Fibroblast of peridontal ligament (primary cell): ENCODE measurements around the gene ZNF217.
"Not testable (repeated sequence)": the region's sequence is repeated elsewhere in the genome, so short reads cannot be mapped to it uniquely, and the experiment has no call there.

Experiments used
- DNase-seq: peaks from one replicate; pipeline ENCODE4 v3.0.0-alpha.2; 2010; ENCODE audit errors: extremely low read depth

ZNF217 gene

GRCh38 chr20:53532654-53533312, 60.9 kb downstream of the ZNF217 start:
- not testable (repeated sequence) for DNase-seq

- no peak for DNase-seq
Measured at GRCh38 chr20:53530440-53530839, 63.2 kb downstream of the ZNF217 start.

GRCh38 chr20:53529658-53530057, 64.0 kb downstream of the ZNF217 start:
- no peak for DNase-seq

- DNase-seq: no peak
Measured at GRCh38 chr20:53527196-53527595, 66.4 kb downstream of the ZNF217 start.

GRCh38 chr20:53524589-53525312, 68.9 kb downstream of the ZNF217 start:
- no peak for DNase-seq

- DNase-seq: not testable (repeated sequence)
Measured at GRCh38 chr20:53523615-53524014, 70.0 kb downstream of the ZNF217 start.

GRCh38 chr20:53522696-53523095, 70.9 kb downstream of the ZNF217 start:
- no peak for DNase-seq

GRCh38 chr20:53522026-53522425, 71.6 kb downstream of the ZNF217 start:
- no peak for DNase-seq

GRCh38 chr20:53521421-53521820, 72.2 kb downstream of the ZNF217 start:
- not testable (repeated sequence) for DNase-seq

GRCh38 chr20:53517146-53517545, 76.5 kb downstream of the ZNF217 start:
- DNase-seq: no peak
